HG02763 (cell line): Measurements from ENCODE around the gene ELAVL2.

Experiments
- ATAC-seq: cut with Tn5 transposase; IDR thresholded peaks from one replicate; pipeline ENCODE4 v1.9.1; 2021; ENCODE audit warnings: mild to moderate bottlenecking, moderate library complexity; ENCODE audit not compliant: unreplicated experiment

ELAVL2 gene

DNA sequence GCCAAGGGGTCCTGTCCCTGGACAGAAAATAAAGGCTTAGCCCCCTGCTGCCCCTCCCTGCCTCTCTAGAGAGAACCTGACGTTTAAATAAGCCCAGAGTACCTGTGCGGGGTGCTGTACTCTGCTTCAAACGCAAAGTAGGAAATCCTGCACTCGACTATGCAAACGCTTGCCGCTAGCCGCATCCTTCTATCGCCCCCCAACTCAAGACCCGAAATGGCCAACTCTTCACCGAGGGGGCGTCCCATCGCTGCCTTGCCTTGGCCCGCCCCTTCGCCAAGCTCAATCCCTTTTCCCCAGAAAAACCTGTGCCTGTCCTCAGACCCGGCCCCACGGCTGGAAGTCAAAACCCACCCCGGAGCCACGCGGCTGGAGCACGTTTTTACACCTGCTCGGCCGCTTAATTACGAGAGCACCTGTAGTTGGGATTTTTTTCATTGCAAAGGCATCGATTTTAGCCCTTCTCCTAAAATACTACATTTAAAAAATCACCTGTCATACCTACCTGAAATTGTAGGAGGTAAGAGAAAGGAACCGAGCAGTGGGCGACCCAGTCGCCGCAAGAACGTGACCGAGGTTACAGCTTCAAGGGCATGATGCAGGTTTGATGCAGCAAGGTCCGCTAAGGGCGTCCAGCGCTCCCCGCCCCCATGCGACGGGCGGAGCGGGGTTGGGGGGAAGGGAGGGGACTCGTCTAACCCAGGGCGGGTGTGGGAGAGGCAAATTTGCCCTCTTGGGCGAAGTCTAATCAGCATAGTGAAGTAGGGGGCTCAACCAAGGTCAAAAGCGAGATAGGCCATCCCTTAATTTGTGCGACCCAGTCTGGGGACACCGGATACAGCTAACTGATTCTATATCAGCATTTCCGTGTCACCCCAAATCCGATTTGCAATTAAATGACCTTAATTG, 3.5 kb downstream of the ELAVL2 start:
- ATAC-seq = no peak

GRCh38 chr9:23821375-23822181, 4.5 kb downstream of the ELAVL2 start:
- no peak for ATAC-seq

DNA sequence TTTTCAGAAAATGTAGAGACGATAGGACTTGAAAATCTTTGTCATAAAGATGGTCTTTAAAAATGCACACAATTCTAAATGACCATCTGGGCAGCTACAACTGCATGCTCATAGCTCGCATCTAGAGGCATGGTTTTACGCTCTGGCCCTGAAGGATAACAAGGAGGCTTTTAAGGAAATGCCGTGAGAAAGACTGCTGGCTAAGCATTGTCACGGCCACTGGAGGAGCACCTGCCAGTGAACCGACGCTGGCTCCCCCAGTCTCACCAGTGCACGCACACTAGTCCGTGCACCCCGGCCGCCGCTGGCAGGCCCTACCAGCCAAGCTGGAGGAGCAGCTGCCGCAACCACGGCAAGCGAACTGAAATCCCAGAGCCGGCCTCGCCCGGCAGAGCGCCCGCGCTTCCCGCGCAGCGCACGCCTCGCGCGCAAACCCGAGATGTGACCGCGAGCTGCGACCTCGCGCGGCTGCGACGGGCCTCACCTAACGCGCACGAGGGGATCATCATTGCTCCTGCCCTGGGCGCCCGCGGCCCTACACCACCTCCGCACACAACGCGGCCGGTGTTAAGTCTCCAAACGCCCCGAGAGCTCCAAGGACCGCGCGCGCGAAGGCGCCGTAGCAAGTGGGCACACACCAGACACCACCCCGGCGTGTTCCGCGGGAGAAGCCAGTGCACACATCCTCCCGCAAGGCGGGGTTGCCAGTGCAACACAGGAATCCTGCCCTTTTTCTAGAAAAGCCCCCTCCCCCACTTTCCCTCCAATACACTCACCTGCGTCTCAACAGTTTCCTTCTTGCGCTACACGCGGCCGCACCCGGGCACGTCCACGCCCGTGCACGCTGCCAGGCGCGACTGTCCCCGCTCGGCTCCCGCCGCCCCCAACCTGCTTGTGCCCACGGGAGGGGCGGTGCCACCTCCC, 5.3 kb downstream of the ELAVL2 start:
- no peak for ATAC-seq

GRCh38 chr9:23819403-23819802, 6.6 kb downstream of the ELAVL2 start:
- ATAC-seq = no peak

DNA sequence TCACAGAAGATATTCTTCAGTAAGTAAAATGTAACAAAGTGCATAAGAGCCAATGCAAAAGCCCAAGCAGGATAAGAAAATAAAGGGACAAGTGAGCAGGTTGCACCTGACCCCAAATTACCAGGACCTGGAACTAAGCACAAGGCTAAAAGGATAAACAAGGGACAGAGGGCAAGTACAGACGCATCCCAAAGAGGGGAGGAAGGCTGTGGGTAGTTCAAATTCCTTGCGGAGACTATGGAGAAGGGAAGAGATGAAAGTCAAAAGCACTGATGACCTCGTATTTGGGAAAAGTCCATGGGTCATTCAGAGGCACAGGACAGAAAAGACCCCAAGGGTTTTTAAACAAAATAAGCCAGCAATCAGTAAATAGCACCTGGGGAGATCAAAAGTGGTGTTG, 11.8 kb downstream of the ELAVL2 start:
- ATAC-seq = no peak

GRCh38 chr9:23812673-23813072, 13.4 kb downstream of the ELAVL2 start:
- ATAC-seq = no peak

- no peak for ATAC-seq
These were observed 14.4 kb downstream of the ELAVL2 start for GRCh38 chr9:23811633-23812032.

DNA sequence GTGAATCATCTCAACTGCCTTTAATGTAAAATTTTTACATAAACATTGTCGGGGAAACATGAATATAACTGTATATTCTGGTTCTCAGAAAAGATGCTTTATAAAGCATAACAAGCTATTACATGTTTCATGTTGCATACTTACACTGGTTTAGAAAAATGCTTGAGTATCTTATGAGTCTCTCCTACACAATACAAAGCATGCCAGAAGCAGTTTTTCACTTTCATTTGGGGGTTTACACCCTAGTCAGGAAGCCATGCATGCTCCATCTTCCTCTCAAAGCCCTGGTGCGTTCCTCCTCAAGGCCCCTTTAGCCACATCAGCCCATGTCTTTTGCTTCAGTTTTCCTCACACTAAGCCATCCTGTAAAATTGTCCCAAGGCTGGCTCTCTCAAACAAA, 22.8 kb downstream of the ELAVL2 start:
- ATAC-seq = no peak

DNA sequence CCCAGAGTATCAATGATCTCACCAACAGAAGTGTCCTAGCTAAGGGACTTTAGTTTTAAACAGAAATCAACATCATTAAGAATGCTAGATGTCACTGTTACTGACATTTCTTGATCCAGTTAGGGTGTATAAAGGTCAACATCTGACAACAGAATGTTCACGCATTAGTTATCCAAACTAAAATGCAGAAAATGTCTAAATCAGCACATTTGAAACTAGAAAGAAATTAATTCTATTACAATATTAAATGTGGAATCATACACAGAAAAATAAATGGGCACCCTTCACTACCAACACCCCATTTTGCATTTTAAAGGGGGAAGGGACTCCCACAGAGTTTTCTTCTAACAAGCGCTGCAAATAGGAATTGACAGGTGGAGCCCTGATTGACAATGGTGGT, 24.5 kb downstream of the ELAVL2 start:
- no peak for ATAC-seq

GRCh38 chr9:23799521-23799920, 26.5 kb downstream of the ELAVL2 start:
- no peak for ATAC-seq

GRCh38 chr9:23798325-23798724, 27.7 kb downstream of the ELAVL2 start:
- ATAC-seq = no peak

GRCh38 chr9:23796209-23796608, 29.8 kb downstream of the ELAVL2 start:
- no peak for ATAC-seq

- no peak for ATAC-seq
These were observed 35.4 kb downstream of the ELAVL2 start for GRCh38 chr9:23790351-23791260.

DNA sequence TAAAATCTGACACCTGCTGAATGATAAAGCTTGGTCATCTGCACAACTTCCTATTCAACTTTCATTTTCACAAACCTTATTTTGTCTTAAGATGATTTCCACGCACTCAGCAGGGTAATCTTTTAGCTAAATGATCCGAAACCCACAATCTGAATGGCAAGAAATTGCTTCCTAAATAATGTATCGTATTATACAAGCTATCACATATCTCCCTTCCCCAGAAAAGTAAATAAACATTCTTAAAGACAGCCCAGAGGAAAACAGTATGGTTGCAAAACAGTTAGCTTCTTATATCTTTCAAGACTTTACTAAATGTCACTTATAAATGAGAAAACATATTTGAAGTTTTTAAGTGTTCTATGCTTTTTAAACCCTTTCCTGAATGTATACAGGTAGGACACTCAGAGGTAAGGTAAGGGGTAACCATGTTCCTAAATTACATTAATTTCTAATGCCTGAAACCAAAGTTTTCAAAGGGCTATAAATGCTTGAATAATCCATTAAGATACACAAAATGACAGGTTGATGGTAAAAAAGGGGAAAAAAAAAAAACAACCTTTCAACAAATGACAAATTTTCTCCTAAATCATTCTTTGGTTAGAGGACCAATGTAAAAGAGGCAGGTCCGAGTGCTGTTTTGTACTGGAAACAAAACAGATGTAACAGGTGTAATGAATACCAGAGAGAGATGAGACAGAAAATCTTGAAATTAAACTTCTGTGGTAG, 36.3 kb downstream of the ELAVL2 start:
- no peak for ATAC-seq

GRCh38 chr9:23784962-23785361, 41.1 kb downstream of the ELAVL2 start:
- ATAC-seq = no peak

DNA sequence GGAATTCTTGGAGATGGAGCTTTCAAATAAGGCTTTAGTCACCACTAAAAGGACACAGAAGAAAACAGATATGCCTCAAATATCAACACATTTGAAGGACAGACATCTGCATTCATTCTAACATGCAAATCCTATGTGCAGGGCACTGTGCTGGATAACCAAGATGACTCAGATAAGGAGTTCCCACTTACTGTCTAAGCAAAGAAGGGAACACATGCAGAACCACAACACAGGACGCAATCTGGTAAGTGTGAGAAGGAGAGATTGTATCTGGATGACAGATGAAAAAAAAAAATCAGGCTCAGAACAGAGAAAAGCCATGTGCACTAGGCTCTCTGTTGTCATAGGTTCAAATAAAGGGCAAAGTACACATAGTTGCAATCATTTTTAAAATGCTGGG, 42.5 kb downstream of the ELAVL2 start:
- ATAC-seq = no peak

DNA sequence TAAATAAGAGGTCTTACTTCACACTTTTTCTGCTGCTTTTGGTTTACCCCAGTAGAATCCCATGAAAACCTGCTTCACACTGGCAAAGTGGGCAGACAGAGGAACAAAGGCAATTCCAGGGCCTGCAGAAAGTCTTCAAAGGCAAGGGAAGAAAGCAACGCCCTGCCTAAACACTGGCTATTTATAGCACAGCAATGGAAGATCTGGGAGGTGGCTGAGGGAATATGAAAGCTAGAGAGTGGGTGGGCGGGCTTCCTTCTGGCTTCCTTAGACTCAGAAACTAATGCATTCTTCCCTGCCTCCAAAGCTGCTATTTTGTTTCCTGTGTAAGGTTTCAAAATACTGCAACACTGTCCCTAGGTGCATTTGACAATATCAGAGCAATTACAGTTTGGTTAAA, 46.8 kb downstream of the ELAVL2 start:
- no peak for ATAC-seq

GRCh38 chr9:23777328-23777727, 48.7 kb downstream of the ELAVL2 start:
- no peak for ATAC-seq

DNA sequence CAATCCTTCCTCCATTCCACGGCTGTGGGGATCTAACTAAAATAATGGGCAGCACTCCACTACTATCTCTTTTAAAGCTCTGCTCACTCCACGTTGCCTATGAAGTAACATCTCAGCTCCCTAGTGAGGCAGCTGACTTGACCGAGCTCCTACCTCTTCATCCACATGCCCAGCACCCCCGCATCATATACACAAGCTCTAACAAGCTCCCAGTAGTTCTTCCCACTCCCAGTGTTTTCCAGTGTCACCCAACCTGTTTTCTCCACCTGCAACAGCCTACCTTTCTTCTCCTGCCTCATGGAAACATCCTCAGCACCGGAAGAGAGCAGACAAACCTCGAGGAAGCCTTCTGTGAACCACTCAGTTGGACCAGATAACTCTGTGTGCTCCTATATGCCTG, 50.5 kb downstream of the ELAVL2 start:
- ATAC-seq = no peak
